ENCODE data around the gene DHRSX. TPM values are rescaled to one million over a fixed set of nuclear protein-coding genes. Genes with fewer than 3 reads are reported as not detected.
A peak's percentile ranks its signal among the peaks of the same experiment; 100 is the strongest.

DHRSX gene
- total and polyA plus RNA-seq, 9 of the 15 experiments (the other 6 are each of a cell fraction or from before 2014, with no cell fraction given) = 0.59 to 11.0 (median 6.2) TPM

DNA sequence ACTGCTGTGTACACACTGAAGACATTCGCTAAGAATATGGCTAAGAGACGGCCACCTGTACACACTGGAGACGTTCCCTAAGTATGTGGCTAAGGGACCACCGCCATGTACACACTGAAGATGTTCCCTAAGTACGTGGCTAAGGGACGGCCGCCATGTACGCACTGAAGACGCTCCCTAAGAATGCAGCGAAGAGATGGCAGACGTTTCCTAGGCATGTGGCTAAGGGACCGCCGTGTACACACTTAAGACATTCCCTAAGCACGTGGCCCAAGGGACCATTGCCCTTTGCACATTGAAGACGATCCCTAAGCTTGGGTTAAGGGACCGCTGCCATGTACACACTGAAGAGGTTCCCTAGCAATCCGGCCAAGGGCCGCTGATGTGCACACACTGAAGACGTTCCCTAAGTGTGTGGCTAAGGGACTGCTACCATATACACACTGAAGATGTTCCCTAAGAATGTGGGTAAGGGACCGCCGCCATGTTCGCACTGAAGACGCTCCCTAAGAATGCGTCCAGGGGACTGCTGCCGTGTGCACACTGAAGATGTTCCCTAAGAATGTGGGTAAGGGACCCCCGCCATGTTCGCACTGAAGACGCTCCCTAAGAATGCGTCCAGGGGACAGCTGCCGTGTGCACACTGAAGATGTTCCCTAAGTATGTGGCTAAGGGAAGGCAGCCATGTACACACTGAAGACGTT lies 36.7 kb downstream of the DHRSX start (continued):
- TF ChIP-seq ZNF212 (CRISPR knock-in tag; IDR thresholded peaks at IDR 0.05) (no peak), FOXK1 (CRISPR knock-in tag; IDR thresholded peaks at IDR 0.05; ENCODE audit: borderline replicate concordance) (peak; percentile 59), MTA2 (IDR thresholded peaks at IDR 0.05; ENCODE audit: low read depth) (no peak), GTF2A2 (tag; IDR thresholded peaks at IDR 0.05) (no peak), ATF7 (IDR thresholded peaks at IDR 0.05) (peak; percentile 48; the same call in 1 of the 2 replicates), PRMT5 (CRISPR knock-in tag; IDR thresholded peaks at IDR 0.05) (no peak), SAP30 (IDR thresholded peaks at IDR 0.05; ENCODE audit: borderline replicate concordance, insufficient read depth, low read depth, low read length, poor library complexity, severe bottlenecking) (no peak), EZH2 (IDR thresholded peaks at IDR 0.05; ENCODE audit: borderline replicate concordance, low read depth, low read length) (peak; percentile 97), RAD51 (IDR thresholded peaks at IDR 0.05; ENCODE audit: borderline replicate concordance, low read depth) (peak; percentile 46; the same call in 1 of the 2 replicates), ARID1B (IDR thresholded peaks at IDR 0.05) (no peak), SMARCC2 (IDR thresholded peaks at IDR 0.05; ENCODE audit: low read depth) (no peak), LCOR (CRISPR knock-in tag; IDR thresholded peaks at IDR 0.05) (peak; percentile 42; the same call in 1 of the 2 replicates), ZNF699 (CRISPR knock-in tag; IDR thresholded peaks at IDR 0.05; ENCODE audit: insufficient replicate concordance) (no peak), SRSF7 (optimal IDR thresholded peaks at IDR 0.05; ENCODE audit: low read depth, low read length) (no peak), KDM1A (IDR thresholded peaks at IDR 0.05) (peak in 1 of 2 experiments; percentile 100; a peak in 2 of 4 replicates), ARID2 (IDR thresholded peaks at IDR 0.05) (peak; percentile 57; the same call in 1 of the 2 replicates)
- TF ChIP-seq, protein P1, sequence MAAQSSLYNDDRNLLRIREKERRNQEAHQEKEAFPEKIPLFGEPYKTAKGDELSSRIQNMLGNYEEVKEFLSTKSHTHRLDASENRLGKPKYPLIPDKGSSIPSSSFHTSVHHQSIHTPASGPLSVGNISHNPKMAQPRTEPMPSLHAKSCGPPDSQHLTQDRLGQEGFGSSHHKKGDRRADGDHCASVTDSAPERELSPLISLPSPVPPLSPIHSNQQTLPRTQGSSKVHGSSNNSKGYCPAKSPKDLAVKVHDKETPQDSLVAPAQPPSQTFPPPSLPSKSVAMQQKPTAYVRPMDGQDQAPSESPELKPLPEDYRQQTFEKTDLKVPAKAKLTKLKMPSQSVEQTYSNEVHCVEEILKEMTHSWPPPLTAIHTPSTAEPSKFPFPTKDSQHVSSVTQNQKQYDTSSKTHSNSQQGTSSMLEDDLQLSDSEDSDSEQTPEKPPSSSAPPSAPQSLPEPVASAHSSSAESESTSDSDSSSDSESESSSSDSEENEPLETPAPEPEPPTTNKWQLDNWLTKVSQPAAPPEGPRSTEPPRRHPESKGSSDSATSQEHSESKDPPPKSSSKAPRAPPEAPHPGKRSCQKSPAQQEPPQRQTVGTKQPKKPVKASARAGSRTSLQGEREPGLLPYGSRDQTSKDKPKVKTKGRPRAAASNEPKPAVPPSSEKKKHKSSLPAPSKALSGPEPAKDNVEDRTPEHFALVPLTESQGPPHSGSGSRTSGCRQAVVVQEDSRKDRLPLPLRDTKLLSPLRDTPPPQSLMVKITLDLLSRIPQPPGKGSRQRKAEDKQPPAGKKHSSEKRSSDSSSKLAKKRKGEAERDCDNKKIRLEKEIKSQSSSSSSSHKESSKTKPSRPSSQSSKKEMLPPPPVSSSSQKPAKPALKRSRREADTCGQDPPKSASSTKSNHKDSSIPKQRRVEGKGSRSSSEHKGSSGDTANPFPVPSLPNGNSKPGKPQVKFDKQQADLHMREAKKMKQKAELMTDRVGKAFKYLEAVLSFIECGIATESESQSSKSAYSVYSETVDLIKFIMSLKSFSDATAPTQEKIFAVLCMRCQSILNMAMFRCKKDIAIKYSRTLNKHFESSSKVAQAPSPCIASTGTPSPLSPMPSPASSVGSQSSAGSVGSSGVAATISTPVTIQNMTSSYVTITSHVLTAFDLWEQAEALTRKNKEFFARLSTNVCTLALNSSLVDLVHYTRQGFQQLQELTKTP (IDR thresholded peaks at IDR 0.05; ENCODE audit: low read depth in 1 of 2, partially characterized antibody in 2 of 2) = peak in 1 of 2 experiments; percentile 60
- TF ChIP-seq, protein P2, sequence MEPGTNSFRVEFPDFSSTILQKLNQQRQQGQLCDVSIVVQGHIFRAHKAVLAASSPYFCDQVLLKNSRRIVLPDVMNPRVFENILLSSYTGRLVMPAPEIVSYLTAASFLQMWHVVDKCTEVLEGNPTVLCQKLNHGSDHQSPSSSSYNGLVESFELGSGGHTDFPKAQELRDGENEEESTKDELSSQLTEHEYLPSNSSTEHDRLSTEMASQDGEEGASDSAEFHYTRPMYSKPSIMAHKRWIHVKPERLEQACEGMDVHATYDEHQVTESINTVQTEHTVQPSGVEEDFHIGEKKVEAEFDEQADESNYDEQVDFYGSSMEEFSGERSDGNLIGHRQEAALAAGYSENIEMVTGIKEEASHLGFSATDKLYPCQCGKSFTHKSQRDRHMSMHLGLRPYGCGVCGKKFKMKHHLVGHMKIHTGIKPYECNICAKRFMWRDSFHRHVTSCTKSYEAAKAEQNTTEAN (CRISPR knock-in tag; IDR thresholded peaks at IDR 0.05) = 0 out of 2 replicates have a peak, but pooled peaks have one; percentile 41
- TF ChIP-seq, protein P3, sequence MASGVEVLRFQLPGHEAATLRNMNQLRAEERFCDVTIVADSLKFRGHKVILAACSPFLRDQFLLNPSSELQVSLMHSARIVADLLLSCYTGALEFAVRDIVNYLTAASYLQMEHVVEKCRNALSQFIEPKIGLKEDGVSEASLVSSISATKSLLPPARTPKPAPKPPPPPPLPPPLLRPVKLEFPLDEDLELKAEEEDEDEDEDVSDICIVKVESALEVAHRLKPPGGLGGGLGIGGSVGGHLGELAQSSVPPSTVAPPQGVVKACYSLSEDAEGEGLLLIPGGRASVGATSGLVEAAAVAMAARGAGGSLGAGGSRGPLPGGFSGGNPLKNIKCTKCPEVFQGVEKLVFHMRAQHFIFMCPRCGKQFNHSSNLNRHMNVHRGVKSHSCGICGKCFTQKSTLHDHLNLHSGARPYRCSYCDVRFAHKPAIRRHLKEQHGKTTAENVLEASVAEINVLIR (CRISPR knock-in tag; IDR thresholded peaks at IDR 0.05) = no peak
- TF ChIP-seq, protein P4, sequence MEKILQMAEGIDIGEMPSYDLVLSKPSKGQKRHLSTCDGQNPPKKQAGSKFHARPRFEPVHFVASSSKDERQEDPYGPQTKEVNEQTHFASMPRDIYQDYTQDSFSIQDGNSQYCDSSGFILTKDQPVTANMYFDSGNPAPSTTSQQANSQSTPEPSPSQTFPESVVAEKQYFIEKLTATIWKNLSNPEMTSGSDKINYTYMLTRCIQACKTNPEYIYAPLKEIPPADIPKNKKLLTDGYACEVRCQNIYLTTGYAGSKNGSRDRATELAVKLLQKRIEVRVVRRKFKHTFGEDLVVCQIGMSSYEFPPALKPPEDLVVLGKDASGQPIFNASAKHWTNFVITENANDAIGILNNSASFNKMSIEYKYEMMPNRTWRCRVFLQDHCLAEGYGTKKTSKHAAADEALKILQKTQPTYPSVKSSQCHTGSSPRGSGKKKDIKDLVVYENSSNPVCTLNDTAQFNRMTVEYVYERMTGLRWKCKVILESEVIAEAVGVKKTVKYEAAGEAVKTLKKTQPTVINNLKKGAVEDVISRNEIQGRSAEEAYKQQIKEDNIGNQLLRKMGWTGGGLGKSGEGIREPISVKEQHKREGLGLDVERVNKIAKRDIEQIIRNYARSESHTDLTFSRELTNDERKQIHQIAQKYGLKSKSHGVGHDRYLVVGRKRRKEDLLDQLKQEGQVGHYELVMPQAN (IDR thresholded peaks at IDR 0.05; ENCODE audit: borderline replicate concordance) = no peak
